GM23248 (cell line): ENCODE measurements around the gene CD22.

Experiments used
- EZH2 ChIP-seq: fragments of 200-600 bp; sonication (generic); IDR thresholded peaks from 2 replicates; pipeline ENCODE4 v1.6.1; 2018; ENCODE audit warnings: antibody characterized with exemption, mild to moderate bottlenecking; ENCODE audit not compliant: insufficient read depth, poor library complexity, severe bottlenecking
- EZH2phosphoT487 ChIP-seq: fragments of 200-600 bp; sonication (generic); IDR thresholded peaks from 2 replicates; pipeline ENCODE4 v1.6.1; 2018; ENCODE audit warnings: antibody characterized with exemption, moderate library complexity, mild to moderate bottlenecking, low read depth; ENCODE audit not compliant: insufficient read depth

GRCh38 chr19:35291916-35292315 lies 37.1 kb upstream of the CD22 start, which contains the start of gene MAG:
- no peak for TF ChIP-seq EZH2
- no peak for TF ChIP-seq EZH2phosphoT487
